ENCODE measurements around the gene NR6A1.
"Not testable (repeated sequence)": the region's sequence is repeated elsewhere in the genome, so short reads cannot be mapped to it uniquely, and the experiment has no call there.

NR6A1 gene

DNA sequence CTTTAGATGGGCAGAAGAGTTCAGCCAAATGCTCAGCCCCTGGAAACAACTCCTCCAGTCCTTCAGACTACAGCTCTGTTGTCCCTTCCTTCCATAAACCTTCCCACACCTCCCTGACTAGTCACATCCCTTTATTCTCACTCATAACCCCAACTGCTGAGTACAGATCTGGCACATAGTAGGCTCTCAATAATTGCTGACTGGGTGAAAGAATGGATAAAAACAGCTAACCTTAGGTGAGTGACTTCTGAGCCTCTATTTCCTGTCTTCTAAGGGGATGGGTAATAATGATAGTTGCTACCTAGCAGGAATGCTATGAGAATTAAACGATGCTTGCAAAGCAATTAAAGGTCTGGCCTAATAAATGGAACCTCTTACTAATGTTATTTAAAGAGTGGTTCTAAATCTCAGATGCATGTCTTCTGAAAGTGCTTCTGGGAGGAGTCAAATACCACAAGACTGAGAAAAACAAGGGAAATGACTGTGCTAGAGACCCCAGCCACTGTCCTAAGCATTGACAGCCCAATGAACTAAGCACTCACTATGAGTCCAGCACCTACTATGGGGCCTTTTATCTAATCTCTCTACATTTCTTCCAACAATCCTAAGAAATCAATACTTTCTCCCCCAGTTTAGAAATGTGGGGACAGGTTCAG lies 2.5 kb upstream of the NR6A1 start:
- Mint-ChIP-seq H3K9me3 (ENCODE audit: low read depth) (no peaks in the 10 kb centered on the region), H3K27me3 (peaks cover 45% of the 10 kb centered on the region), H3K4me1 (ENCODE audit: low read depth) (peaks cover 44% of the 10 kb centered on the region), H3K4me3 (peak overlapping the region; percentile 37), H3K27ac (no peak overlapping the region), H3K36me3 (no peaks in the 10 kb centered on the region)

DNA sequence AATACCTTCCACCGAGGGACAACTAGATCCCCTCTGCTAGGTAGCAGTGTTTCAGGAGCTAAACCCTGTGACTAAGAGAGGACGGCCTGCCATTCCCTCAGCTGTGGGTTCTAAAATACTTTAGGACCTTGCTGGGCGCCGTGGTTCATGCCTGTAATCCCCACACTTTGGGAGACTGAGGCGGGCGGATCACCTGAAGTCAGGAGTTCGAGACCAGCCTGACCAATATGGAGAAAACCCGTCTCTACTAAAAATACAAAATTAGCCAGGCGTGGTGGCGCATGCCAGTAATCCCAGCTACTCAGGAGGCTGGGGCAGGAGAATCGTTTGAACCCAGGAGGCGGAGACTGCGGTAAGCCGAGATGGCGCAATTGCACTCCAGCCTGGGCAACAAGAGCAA lies 1.8 kb upstream of the NR6A1 start:
- Mint-ChIP-seq H3K27me3 (peaks cover 50% of the 10 kb centered on the region), H3K4me3 (peak overlapping the region; percentile 90), H3K4me1 (ENCODE audit: low read depth) (peaks cover 44% of the 10 kb centered on the region)
- H3K9me3 Mint-ChIP-seq (ENCODE audit: low read depth); H3K27ac Mint-ChIP-seq; H3K36me3 Mint-ChIP-seq: not testable (repeated sequence)

DNA sequence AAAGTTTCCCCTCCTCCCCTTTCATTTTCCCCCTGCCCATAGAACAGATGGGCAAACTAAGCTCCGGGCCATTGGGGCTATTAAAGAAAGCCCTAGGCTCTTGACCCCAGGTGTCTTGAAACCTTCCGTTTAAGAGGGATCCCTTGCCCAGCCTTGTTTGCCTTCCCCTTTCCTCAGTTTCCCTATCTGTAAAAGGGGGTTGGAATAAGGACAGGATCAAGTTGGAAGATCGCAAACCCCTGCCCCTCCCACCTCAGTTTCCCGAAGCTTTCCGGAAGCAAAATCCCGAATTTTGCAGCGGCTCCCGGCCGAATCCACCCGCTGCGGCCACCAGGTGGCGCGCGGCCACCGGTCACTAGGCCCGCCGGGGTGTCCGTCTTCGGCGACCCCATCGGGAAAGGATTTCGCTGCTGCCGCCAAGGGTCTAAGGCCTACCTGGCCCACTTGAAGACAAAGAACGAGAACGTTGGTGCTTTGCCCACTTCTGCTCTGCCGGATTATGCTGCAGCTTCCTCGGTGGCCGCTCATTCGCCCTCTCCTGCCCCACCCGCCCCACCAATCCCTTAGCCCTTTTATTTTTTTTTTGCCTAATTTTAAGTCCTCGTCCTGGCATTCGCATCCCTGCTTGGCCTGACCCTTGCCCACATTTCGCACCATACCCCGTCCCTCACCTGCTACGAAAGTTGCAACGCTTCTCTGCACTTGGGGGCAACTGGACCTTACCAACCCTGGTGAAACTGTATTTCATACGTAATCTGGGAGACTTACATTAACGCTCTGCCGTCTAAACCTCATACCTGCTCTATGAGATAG lies 962 bp upstream of the NR6A1 start:
- Mint-ChIP-seq H3K27me3 (peaks cover 52% of the 10 kb centered on the region), H3K9me3 (ENCODE audit: low read depth) (no peaks in the 10 kb centered on the region), H3K36me3 (no peaks in the 10 kb centered on the region), H3K4me1 (ENCODE audit: low read depth) (peaks cover 42% of the 10 kb centered on the region), H3K27ac (peak overlapping the region; percentile 38), H3K4me3 (peak overlapping the region; percentile 90)

DNA sequence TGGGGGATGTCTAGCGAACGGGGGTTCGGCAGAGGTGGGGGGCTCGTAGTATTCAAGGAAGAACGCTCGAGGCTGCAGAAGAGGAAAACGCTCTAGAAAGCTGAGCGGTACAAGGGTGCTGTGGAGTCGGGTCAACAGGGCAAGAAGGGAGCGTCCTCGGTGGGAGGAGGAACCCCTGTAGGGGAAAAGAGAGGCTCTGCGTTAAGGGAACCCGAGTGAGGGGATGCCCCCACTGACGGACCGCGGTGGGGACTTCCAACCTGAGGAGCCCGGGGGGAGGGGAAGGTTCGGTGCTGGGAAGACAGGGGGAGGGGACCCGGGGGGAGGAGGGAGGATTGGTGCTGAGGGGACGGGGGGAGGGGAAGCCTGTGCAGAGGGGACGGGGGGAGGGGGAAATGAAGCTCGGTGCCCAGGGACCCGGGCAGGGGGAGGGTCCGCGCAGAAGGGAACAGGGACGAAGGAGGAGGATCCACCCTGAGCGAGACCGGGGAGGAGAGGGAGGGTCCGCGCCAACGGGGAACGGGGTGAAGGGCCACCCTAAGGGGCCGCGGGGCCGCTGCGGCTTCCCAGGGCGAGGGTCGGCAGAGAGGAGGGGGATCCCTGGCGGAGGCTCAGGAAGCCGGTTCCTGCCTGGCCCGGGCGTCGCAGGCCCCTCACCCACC lies 621 bp downstream of the NR6A1 start:
- peaks cover 54% of the 10 kb centered on the region for H3K27me3 Mint-ChIP-seq
- no peaks in the 10 kb centered on the region for H3K36me3 Mint-ChIP-seq
- H3K4me1 Mint-ChIP-seq (ENCODE audit: low read depth): peaks cover 32% of the 10 kb centered on the region
- no peak overlapping the region for H3K27ac Mint-ChIP-seq
- H3K9me3 Mint-ChIP-seq (ENCODE audit: low read depth): no peaks in the 10 kb centered on the region
- H3K4me3 Mint-ChIP-seq: peak overlapping the region; percentile 92

GRCh38 chr9:124769549-124770358 lies 1.4 kb downstream of the NR6A1 start:
- Mint-ChIP-seq H3K4me3 (peak overlapping the region; percentile 92), H3K4me1 (ENCODE audit: low read depth) (peaks cover 32% of the 10 kb centered on the region), H3K9me3 (ENCODE audit: low read depth) (no peaks in the 10 kb centered on the region), H3K27ac (no peak overlapping the region), H3K27me3 (peaks cover 54% of the 10 kb centered on the region), H3K36me3 (no peaks in the 10 kb centered on the region)

DNA sequence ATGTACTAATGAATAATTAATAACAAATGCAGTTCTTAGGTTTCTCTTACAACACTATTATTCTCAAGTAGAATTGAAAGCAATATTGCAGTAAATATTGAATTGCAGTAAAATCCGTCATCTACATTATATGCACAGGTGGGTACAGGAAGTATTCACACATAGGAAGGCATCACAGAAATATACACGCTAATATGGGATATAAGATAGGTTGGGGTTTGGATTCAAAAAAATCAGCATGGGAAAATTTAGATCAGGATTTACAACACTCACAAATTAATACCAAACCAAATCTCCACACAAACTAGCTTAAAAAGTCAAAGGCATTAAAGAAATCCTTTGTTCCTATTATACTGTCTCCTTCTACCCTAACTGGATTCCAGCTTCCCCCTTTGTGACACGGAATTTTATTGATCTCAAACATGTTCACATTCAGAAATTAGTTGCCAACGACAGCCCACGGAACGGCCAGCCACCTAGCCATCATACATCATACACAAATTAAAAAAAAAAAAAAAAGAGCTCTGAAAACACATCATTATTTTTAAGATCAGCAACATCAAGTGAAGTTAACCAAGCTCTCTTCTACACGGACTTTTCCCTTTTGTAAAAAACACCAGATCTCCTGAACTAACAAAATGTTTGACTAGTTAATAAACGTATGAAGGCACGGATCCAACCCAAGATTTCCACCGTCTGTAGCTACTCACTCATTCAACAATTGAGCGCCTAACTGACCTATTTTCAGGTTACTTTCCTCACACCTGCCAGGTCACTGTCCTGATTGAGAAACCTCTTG lies 2.2 kb downstream of the NR6A1 start:
- Mint-ChIP-seq H3K4me3 (peak overlapping the region; percentile 92), H3K9me3 (ENCODE audit: low read depth) (no peaks in the 10 kb centered on the region), H3K27ac (no peak overlapping the region), H3K36me3 (no peaks in the 10 kb centered on the region), H3K4me1 (ENCODE audit: low read depth) (peaks cover 25% of the 10 kb centered on the region), H3K27me3 (peaks cover 53% of the 10 kb centered on the region)

GRCh38 chr9:124768334-124768733 lies 2.8 kb downstream of the NR6A1 start:
- no peak overlapping the region for H3K4me3 Mint-ChIP-seq
- peaks cover 24% of the 10 kb centered on the region for H3K4me1 Mint-ChIP-seq (ENCODE audit: low read depth)

GRCh38 chr9:124767821-124768220 lies 3.3 kb downstream of the NR6A1 start:
- Mint-ChIP-seq H3K4me3 (no peak overlapping the region), H3K27me3 (peaks cover 55% of the 10 kb centered on the region), H3K36me3 (no peaks in the 10 kb centered on the region), H3K27ac (no peak overlapping the region), H3K9me3 (ENCODE audit: low read depth) (no peaks in the 10 kb centered on the region), H3K4me1 (ENCODE audit: low read depth) (peaks cover 24% of the 10 kb centered on the region)

More at GRCh38 chr9:124768334-124768733, 2.8 kb downstream of the NR6A1 start:
- H3K27me3 Mint-ChIP-seq: peaks cover 51% of the 10 kb centered on the region
- no peak overlapping the region for H3K27ac Mint-ChIP-seq
- no peaks in the 10 kb centered on the region for H3K36me3 Mint-ChIP-seq
- H3K9me3 Mint-ChIP-seq (ENCODE audit: low read depth): no peaks in the 10 kb centered on the region

- Mint-ChIP-seq H3K27me3 (peaks cover 58% of the 10 kb centered on the region), H3K36me3 (no peaks in the 10 kb centered on the region), H3K4me3 (no peak overlapping the region)
Observed at GRCh38 chr9:124766815-124767554, 4.1 kb downstream of the NR6A1 start.

DNA sequence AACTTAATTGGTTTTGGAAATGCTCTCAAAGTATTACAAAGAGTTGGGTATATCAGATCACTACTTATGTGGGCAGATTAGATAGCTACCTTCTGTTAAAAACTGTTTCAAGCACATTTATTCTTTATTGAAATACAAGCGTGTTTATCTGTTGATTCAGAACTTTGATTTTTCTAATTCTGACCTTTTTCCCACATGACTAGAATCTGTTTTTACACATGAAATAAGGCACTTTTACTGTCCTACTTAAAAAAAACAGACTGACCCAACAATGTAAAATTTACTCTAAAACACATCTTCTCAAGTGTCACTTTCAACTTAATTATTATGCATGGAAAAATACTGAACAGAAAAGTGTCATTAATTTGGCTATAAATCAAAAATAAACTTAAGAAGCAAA lies 4.8 kb downstream of the NR6A1 start:
- H3K27me3 Mint-ChIP-seq: peaks cover 60% of the 10 kb centered on the region
- no peak overlapping the region for H3K4me3 Mint-ChIP-seq
- H3K36me3 Mint-ChIP-seq: no peaks in the 10 kb centered on the region
- no peak overlapping the region for H3K27ac Mint-ChIP-seq
- H3K4me1 Mint-ChIP-seq (ENCODE audit: low read depth): peaks cover 14% of the 10 kb centered on the region
- H3K9me3 Mint-ChIP-seq (ENCODE audit: low read depth): no peaks in the 10 kb centered on the region

More at GRCh38 chr9:124766815-124767554, 4.1 kb downstream of the NR6A1 start:
- Mint-ChIP-seq H3K4me1 (ENCODE audit: low read depth) (peaks cover 17% of the 10 kb centered on the region), H3K9me3 (ENCODE audit: low read depth) (no peaks in the 10 kb centered on the region), H3K27ac (no peak overlapping the region)

DNA sequence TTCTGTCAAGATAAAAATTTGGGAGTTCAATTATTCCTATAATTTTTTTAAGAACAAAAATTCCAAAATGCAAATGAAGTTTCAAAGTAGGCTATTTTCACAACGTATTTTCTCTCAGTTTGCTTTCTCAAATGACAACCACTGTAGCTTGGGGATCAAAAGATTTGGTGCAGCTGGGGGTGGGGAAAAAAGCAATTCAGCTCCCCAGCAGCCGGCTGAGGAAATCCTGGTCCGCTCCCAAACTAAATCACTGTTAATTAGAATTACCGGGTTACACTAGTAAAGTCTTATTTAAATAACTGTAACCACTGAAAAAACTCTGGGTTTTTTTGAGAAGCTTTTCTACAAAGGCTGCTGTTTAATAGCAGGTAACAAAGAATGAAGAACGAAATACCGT lies 5.7 kb downstream of the NR6A1 start:
- Mint-ChIP-seq H3K27ac (no peak overlapping the region), H3K4me3 (no peak overlapping the region), H3K9me3 (ENCODE audit: low read depth) (no peaks in the 10 kb centered on the region), H3K4me1 (ENCODE audit: low read depth) (peaks cover 12% of the 10 kb centered on the region), H3K27me3 (peaks cover 66% of the 10 kb centered on the region), H3K36me3 (no peaks in the 10 kb centered on the region)

GRCh38 chr9:124764774-124765438 lies 6.2 kb downstream of the NR6A1 start:
- no peaks in the 10 kb centered on the region for H3K36me3 Mint-ChIP-seq
- H3K9me3 Mint-ChIP-seq (ENCODE audit: low read depth): no peaks in the 10 kb centered on the region
- no peak overlapping the region for H3K27ac Mint-ChIP-seq

GRCh38 chr9:124762633-124763032 lies 8.5 kb downstream of the NR6A1 start:
- H3K27me3 Mint-ChIP-seq: peaks cover 60% of the 10 kb centered on the region
- H3K9me3 Mint-ChIP-seq (ENCODE audit: low read depth): no peaks in the 10 kb centered on the region
- H3K27ac Mint-ChIP-seq: no peak overlapping the region
- no peaks in the 10 kb centered on the region for H3K4me1 Mint-ChIP-seq (ENCODE audit: low read depth)
- no peak overlapping the region for H3K4me3 Mint-ChIP-seq
- H3K36me3 Mint-ChIP-seq: no peaks in the 10 kb centered on the region

More at GRCh38 chr9:124764774-124765438, 6.2 kb downstream of the NR6A1 start:
- Mint-ChIP-seq H3K4me1 (ENCODE audit: low read depth) (peaks cover 9% of the 10 kb centered on the region), H3K4me3 (no peak overlapping the region), H3K27me3 (peaks cover 66% of the 10 kb centered on the region)

Measured in activated naive CD8-positive, alpha-beta T cell (primary cell).